ENCODE data around the gene ARRDC1.
"Not testable (repeated sequence)": the region's sequence is repeated elsewhere in the genome, so short reads cannot be mapped to it uniquely, and the experiment has no call there.

- TF ChIP-seq CTCF (IDR thresholded peaks at IDR 0.05); POLR2AphosphoS5 (IDR thresholded peaks at IDR 0.05; ENCODE audit: insufficient read depth in 1 of 2, low read depth in 1 of 2); POLR2A (IDR thresholded peaks at IDR 0.05): not testable (repeated sequence)
These were observed 21.9 kb downstream of the ARRDC1 start for GRCh38 chr9:137627406-137627805.
